Psoas muscle (tissue), 8 donors: ENCODE data around the gene ACTA1. TPM values are rescaled to one million over a fixed set of nuclear protein-coding genes. Genes with fewer than 3 reads are reported as not detected.

Experiments
- ATAC-seq, 4 donors: fragments of 200-7000 bp; cut with Tn5 transposase; one replicate each; pipeline ENCODE4 v1.9.1; 2020; ENCODE audit warnings: moderate library complexity in 3 of 4, mild to moderate bottlenecking in 2 of 4
- DNase-seq, 2 donors: peaks; one replicate each; pipeline ENCODE4 v3.0.0-alpha.2; 2020
- H3K27ac ChIP-seq: fragments of 200-600 bp; one replicate; pipeline ENCODE4 v1.8.0; 2022
- H3K27me3 ChIP-seq, 3 donors: fragments of 200-600 bp in 1 of 3; one replicate each; pipeline versions ENCODE4 v1.6.1 to v1.8.0; 2013 to 2022; ENCODE audit warnings: low read length in 2 of 3, mild to moderate bottlenecking in 2 of 3, moderate library complexity in 1 of 3; ENCODE audit not compliant: insufficient read depth in 3 of 3
- H3K36me3 ChIP-seq, 2 donors: fragments of 200-600 bp in 1 of 2; one replicate each; pipeline versions ENCODE4 v1.6.1 to v1.8.0; 2013 to 2022; ENCODE audit warnings: low read depth in 1 of 2, mild to moderate bottlenecking in 1 of 2, moderate library complexity in 1 of 2; ENCODE audit not compliant: insufficient read depth in 1 of 2
- H3K4me1 ChIP-seq: fragments of 200-600 bp; one replicate; pipeline ENCODE4 v1.8.0; 2022
- H3K4me3 ChIP-seq: fragments of 200-600 bp; one replicate; pipeline ENCODE4 v1.8.0; 2022; ENCODE audit warnings: mild to moderate bottlenecking
- H3K9me3 ChIP-seq: fragments of 200-600 bp; one replicate; pipeline ENCODE4 v1.8.0; 2022
- WGBS, 3 donors: extraction: QIAGEN DNeasy Blood & Tissue Kit; methylation state at CpG; one replicate each; pipeline versions ENCODE4 v1.1.6 to v1.1.7; 2013; 5-methylcytosine and 5-hydroxymethylcytosine counted together
- intact Hi-C, 2 donors: fragments of 100-400 bp; cut with DNase I; formaldehyde crosslinking; loops; one replicate each; pipeline versions ENCODE4 v1.11.0 to v1.14.2; 2022
- polyA plus RNA-seq, 3 donors: library from polyadenylated mRNA; stranded (reverse); fragments of 200-250 nt; gene quantifications; one replicate each; pipeline ENCODE4 v1.2.3, GENCODE V29; 2013
- total RNA-seq, 4 donors: library from RNA; stranded (reverse); fragmentation: NEBNext Ultra II Directional in 2 of 4; extraction: Animal tissue kit (Norgen Biotek cat#: 25700) in 2 of 4; gene quantifications; one replicate each; pipeline versions ENCODE4 v1.2.1 to v1.2.4, GENCODE V29; 2021 to 2023
- TF ChIP-seq, protein P1 (sequence below): fragments of 200-600 bp; IDR thresholded peaks from one replicate; pipeline ENCODE4 v1.8.0; 2022; ENCODE audit warnings: antibody characterized with exemption
- donor health status: healthy with polysubstance abuse.
- donor health status: DM: no; HTN: no; CAD: no; lungs with moderate emphysema.
- donor health status: Bipolar disorder and iron deficiency.
- donor health status: healthy.
- donor health status: DM: yes; HTN: yes; CAD: no.
- donor health status: DM: no; HTN: no; CAD: no.
- donor health status: DM: no; HTN: no; CAD: no.
- donor health status: DM: yes; HTN: yes; CAD: no.

ACTA1 gene
- total and polyA plus RNA-seq, 7 donors: 8,109 to 28,566 (median 17,090) TPM

DNA sequence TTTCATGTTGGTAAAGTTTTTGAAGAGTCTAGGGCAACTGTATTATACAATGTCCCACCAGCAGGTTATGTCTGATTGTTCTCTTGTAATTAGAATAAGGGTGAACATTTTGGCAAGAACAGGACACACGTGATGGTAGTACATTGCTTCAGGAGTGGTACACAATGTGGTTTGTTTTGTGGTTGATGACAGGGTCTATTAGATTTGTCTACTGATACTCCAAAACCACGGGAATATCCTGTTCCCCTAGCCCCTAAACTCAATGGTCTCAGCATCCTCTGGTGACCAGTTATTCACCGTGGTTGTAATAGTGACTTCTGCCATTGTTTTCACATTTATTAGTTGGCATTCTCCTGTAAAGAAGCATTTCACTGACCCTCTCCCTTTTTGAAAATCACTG is 22.1 kb upstream of the ACTA1 start:
- intact Hi-C loops: loop anchor here in 1 of 2 donors (10.0 kb wide), 1 partner anchor 111 kb away; the partner anchor contains the start of gene CCSAP
- 65 to 87% (median 74%) methylated on average over 3 of the region's 3 CpGs for WGBS, 3 donors
- Histone ChIP-seq H3K4me3 (no peak overlapping the region), H3K9me3 (no peaks in the 10 kb centered on the region), H3K27ac (no peak overlapping the region), H3K36me3 (peaks cover 12 to 91% of the 10 kb centered on the region in 2 donors), H3K27me3 (no peaks in the 10 kb centered on the region), H3K4me1 (peaks cover 6% of the 10 kb centered on the region)
- TF ChIP-seq, protein P1, sequence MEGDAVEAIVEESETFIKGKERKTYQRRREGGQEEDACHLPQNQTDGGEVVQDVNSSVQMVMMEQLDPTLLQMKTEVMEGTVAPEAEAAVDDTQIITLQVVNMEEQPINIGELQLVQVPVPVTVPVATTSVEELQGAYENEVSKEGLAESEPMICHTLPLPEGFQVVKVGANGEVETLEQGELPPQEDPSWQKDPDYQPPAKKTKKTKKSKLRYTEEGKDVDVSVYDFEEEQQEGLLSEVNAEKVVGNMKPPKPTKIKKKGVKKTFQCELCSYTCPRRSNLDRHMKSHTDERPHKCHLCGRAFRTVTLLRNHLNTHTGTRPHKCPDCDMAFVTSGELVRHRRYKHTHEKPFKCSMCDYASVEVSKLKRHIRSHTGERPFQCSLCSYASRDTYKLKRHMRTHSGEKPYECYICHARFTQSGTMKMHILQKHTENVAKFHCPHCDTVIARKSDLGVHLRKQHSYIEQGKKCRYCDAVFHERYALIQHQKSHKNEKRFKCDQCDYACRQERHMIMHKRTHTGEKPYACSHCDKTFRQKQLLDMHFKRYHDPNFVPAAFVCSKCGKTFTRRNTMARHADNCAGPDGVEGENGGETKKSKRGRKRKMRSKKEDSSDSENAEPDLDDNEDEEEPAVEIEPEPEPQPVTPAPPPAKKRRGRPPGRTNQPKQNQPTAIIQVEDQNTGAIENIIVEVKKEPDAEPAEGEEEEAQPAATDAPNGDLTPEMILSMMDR: no peak
- no peak for ATAC-seq
- DNase-seq: no peak

DNA sequence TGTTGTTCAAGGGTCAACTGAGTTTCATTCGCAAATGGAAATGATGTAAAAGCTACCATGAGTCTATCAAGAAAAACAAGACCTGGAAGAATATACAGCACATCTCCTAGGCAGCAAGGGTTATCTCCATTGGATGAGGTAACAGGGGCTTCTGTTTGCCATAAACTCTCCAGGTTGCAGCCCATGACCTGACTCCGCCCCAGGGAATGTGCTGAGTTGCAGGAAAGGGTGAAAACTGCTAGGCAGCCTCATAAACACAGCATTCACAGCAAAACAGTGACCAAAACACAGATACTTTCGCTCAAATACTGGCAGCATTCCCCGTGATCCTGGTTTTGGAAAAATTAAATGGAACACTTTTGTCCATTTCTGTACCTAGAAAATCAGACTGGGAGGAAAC is 20.2 kb upstream of the ACTA1 start:
- 88 to 90% (median 88%) methylated on average over 4 of the region's 4 CpGs for WGBS, 3 donors
- intact Hi-C loops: loop anchor here (5.0 to 10.0 kb wide), 2 partner anchors 82 to 109 kb away; partner anchors contain the start of gene CCSAP (in 1 of the 2)
- Histone ChIP-seq H3K4me3 (no peak overlapping the region), H3K36me3 (peaks cover 3 to 92% of the 10 kb centered on the region in 2 donors), H3K27ac (no peak overlapping the region), H3K4me1 (no peaks in the 10 kb centered on the region), H3K9me3 (no peaks in the 10 kb centered on the region), H3K27me3 (no peaks in the 10 kb centered on the region)
- ATAC-seq (peak in 1 of 4 donors; percentile 39), DNase-seq (no peak)
- TF ChIP-seq, protein P1: no peak

DNA sequence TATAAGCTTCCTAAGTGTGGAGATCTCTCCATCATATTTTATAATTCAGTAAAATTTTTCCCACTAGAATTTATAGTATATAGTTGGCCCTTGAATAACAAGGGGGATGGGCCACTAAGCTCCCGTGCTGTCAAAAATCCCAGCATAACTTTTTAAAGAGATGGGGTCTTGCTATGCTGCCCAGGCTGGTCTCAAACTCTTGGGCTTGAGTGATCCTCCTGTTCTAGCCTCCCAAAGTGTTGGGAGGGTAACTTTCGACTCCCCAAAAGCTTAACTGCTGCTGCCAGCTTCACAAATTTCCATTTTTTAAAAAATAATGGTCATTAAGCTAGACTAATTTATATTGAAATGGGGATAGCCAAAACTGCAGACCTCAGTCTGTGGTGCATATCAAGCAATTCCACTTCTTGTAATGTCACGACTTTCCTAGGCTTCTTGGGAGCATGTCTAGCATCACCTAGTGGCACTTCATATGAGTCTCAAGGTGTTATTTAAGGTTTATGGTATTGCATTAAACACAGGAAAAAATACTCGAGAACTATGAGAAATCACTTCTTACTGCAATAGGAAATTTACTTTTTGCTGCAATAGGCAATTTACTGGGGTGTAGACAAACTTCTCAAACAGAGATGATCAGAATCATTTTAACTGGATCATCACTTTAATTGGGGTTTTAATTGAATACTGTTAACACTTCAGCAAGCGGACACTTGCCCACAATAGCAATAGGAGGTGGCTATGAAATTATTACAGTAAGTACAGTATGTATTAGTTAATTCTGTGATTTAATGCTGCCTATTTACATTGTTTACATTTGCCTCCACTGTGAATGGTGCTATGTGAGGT is 19.3 kb upstream of the ACTA1 start:
- peak in 3 of 4 donors; percentile 70 to 89 (median 85) for ATAC-seq
- Histone ChIP-seq H3K27me3 (no peaks in the 10 kb centered on the region), H3K9me3 (no peaks in the 10 kb centered on the region), H3K36me3 (peaks cover 3 to 92% of the 10 kb centered on the region in 2 donors), H3K4me1 (no peaks in the 10 kb centered on the region), H3K27ac (no peak overlapping the region), H3K4me3 (no peak overlapping the region)
- no peak for DNase-seq
- WGBS, 3 donors: 77 to 81% (median 77%) methylated on average over 5 of the region's 5 CpGs
- intact Hi-C loops: loop anchor here (5.0 to 10.0 kb wide), 2 partner anchors 81 to 108 kb away; partner anchors contain the start of gene CCSAP (in 1 of the 2)
- TF ChIP-seq, protein P1: peak; percentile 60

DNA sequence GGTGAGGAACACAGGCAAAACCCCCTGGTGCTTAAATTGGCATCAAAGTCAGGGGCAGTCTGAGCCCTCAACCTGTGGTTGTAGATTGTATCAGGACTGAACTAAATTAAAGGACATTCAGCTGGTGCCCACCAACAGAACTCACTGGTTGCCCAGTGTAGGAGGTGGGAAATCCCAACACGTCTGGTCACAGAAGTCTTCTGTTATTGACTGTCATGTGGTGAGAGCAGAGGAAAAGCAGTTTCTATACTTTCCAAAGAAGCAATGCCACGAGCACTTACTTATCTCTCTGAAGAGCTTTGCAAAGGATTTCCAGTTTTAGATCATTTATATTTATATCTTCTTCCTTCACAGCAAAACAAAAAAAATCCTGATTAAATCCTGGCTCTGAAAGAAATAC is 15.0 kb upstream of the ACTA1 start:
- Histone ChIP-seq H3K36me3 (peaks cover 0 to 92% of the 10 kb centered on the region in 2 donors), H3K27ac (no peak overlapping the region), H3K9me3 (no peaks in the 10 kb centered on the region), H3K4me1 (no peaks in the 10 kb centered on the region), H3K27me3 (no peaks in the 10 kb centered on the region), H3K4me3 (no peak overlapping the region)
- intact Hi-C loops: no loop called here
- DNase-seq: no peak
- ATAC-seq: no peak
- 80 to 88% (median 86%) methylated on average over 2 of the region's 2 CpGs for WGBS, 3 donors
- TF ChIP-seq, protein P1: no peak
